ENCODE data around the gene OPTN.
"Not testable (repeated sequence)": the region's sequence is repeated elsewhere in the genome, so short reads cannot be mapped to it uniquely, and the experiment has no call there.

OPTN gene

GRCh38 chr10:13091801-13092200 is 8.2 kb upstream of the OPTN start:
- no peak for DNase-seq

GRCh38 chr10:13092291-13093102 is 7.5 kb upstream of the OPTN start:
- DNase-seq = no peak

- not testable (repeated sequence) for DNase-seq
These were observed 5.9 kb upstream of the OPTN start for GRCh38 chr10:13094082-13094481.

- no peak for DNase-seq
These were observed 4.9 kb upstream of the OPTN start for GRCh38 chr10:13095094-13095493.

GRCh38 chr10:13095929-13096328 is 4.0 kb upstream of the OPTN start:
- no peak for DNase-seq

GRCh38 chr10:13099144-13099665 is 758 bp upstream of the OPTN start:
- DNase-seq = peak; percentile 69

GRCh38 chr10:13100349-13101294 is 659 bp downstream of the OPTN start:
- DNase-seq = peak; percentile 40

- DNase-seq = peak; percentile 23
These were observed 2.2 kb downstream of the OPTN start for GRCh38 chr10:13102002-13102794.

GRCh38 chr10:13103554-13103953 is 3.6 kb downstream of the OPTN start:
- DNase-seq = no peak

- DNase-seq = no peak
These were observed 4.7 kb downstream of the OPTN start for GRCh38 chr10:13104697-13105096.

GRCh38 chr10:13105184-13105583 is 5.2 kb downstream of the OPTN start:
- peak; percentile 26 for DNase-seq

GRCh38 chr10:13106387-13107045 is 6.6 kb downstream of the OPTN start:
- DNase-seq = no peak

- DNase-seq = no peak
These were observed 10.9 kb downstream of the OPTN start for GRCh38 chr10:13110908-13111307.

GRCh38 chr10:13113544-13113943 is 13.6 kb downstream of the OPTN start:
- DNase-seq = no peak

- DNase-seq = no peak
These were observed 16.2 kb downstream of the OPTN start for GRCh38 chr10:13115832-13116803.

GRCh38 chr10:13117841-13118783 is 18.1 kb downstream of the OPTN start:
- no peak for DNase-seq

GRCh38 chr10:13118784-13119410 is 18.9 kb downstream of the OPTN start:
- no peak for DNase-seq

GRCh38 chr10:13120786-13121499 is 21.0 kb downstream of the OPTN start:
- no peak for DNase-seq

GRCh38 chr10:13121500-13121854 is 21.5 kb downstream of the OPTN start:
- no peak for DNase-seq
